K562 (cell line): Measurements from ENCODE around the gene PRDM1.

Experiments
- ATF3 ChIP-seq, 2 experiments: fragments of 450-650 bp in 1 of 2; sonication (generic) in 1 of 2; formaldehyde crosslinking in 1 of 2; IDR thresholded peaks in 1 of 2; conservative IDR thresholded peaks in 1 of 2; 2 replicates each; pipeline versions ENCODE4 v1.6.1 to v1.8.1; 2016 to 2023; ENCODE audit warnings: mild to moderate bottlenecking in 2 of 2, moderate library complexity in 2 of 2, inconsistent platforms in 1 of 2, missing genetic modification reagents in 1 of 2
- CBX3 ChIP-seq, 2 experiments: IDR thresholded peaks; 1 replicate in 1 of 2; 2 replicates in 1 of 2; pipeline ENCODE4 v1.6.1; 2012; ENCODE audit warnings: inconsistent platforms in 2 of 2, low read length in 2 of 2, borderline replicate concordance in 1 of 2, control low read depth in 1 of 2
- CSDE1 ChIP-seq, 2 experiments: fragments of 450-650 bp; IDR thresholded peaks; 2 replicates each; pipeline ENCODE4 v1.6.1; 2016; ENCODE audit warnings: mild to moderate bottlenecking in 1 of 2
- EGR1 ChIP-seq: fragments of 450-650 bp; conservative IDR thresholded peaks from 2 replicates; pipeline ENCODE4 v1.6.1; 2017; ENCODE audit warnings: mild to moderate bottlenecking
- ETV6 ChIP-seq, 3 experiments: fragments of 150-350 bp in 1 of 3; sonication (generic) in 1 of 3; formaldehyde crosslinking in 1 of 3; IDR thresholded peaks; 2 replicates each; pipeline versions ENCODE4 v1.6.1 to v1.8.0; 2014 to 2022; ENCODE audit warnings: borderline replicate concordance in 2 of 3, low read depth in 2 of 3, antibody characterized with exemption in 1 of 3, low read length in 1 of 3, mild to moderate bottlenecking in 1 of 3, missing genetic modification reagents in 1 of 3
- HDGF ChIP-seq: fragments of 450-650 bp; IDR thresholded peaks from 2 replicates; pipeline ENCODE4 v1.6.1; 2016
- KDM4B ChIP-seq, 2 experiments: fragments of 450-650 bp in 1 of 2; sonication (generic) in 1 of 2; IDR thresholded peaks; 2 replicates each; pipeline ENCODE4 v1.6.1; 2016 to 2017; ENCODE audit warnings: borderline replicate concordance in 2 of 2, antibody characterized with exemption in 1 of 2, low read depth in 1 of 2, mild to moderate bottlenecking in 1 of 2
- NR2C2 ChIP-seq, 2 experiments: fragments of 200-800 bp in 1 of 2; sonication (Bioruptor generic) in 1 of 2; sonication (generic) in 1 of 2; formaldehyde crosslinking in 1 of 2; IDR thresholded peaks; 2 replicates each; pipeline versions ENCODE4 v1.6.1 to v1.8.0; 2016 to 2022; ENCODE audit warnings: mild to moderate bottlenecking in 1 of 2, missing compliant biosample characterization in 1 of 2, missing genetic modification characterization in 1 of 2, missing genetic modification reagents in 1 of 2
- POLR2A ChIP-seq: fragments of 450-650 bp; conservative IDR thresholded peaks from 2 replicates; pipeline ENCODE4 v1.6.1; 2016
- SP2 ChIP-seq: IDR thresholded peaks from 2 replicates; pipeline ENCODE4 v1.6.1; 2011; ENCODE audit warnings: mild to moderate bottlenecking, low read depth, low read length, moderate library complexity; ENCODE audit not compliant: poor library complexity, severe bottlenecking; ENCODE audit errors: extremely low read depth
- TF ChIP-seq, protein P1 (sequence below), 3 experiments: IDR thresholded peaks in 2 of 3; conservative IDR thresholded peaks in 1 of 3; 2 replicates each; pipeline ENCODE4 v1.5.1; 2011 to 2012; ENCODE audit warnings: low read length in 3 of 3, mild to moderate bottlenecking in 3 of 3, control low read depth in 2 of 3, improper control_type of control experiment in 1 of 3, inconsistent platforms in 1 of 3, low read depth in 1 of 3, mixed read lengths in 1 of 3, moderate library complexity in 1 of 3; ENCODE audit not compliant: insufficient read depth in 2 of 3
- TF ChIP-seq, protein P2 (sequence below): fragments of 450-650 bp; IDR thresholded peaks from 2 replicates; pipeline ENCODE4 v1.6.1; 2018; ENCODE audit not compliant: partially characterized antibody

GRCh38 chr6:106112433-106112832 is 26.3 kb downstream of the PRDM1 start:
- TF ChIP-seq CSDE1 (IDR thresholded peaks at IDR 0.05) (no peak), SP2 (no peak), KDM4B (IDR thresholded peaks at IDR 0.05; ENCODE audit: borderline replicate concordance in 2 of 2, low read depth in 1 of 2) (no peak), ATF3 (IDR thresholded peaks at IDR 0.05) (no peak), ATF3 (CRISPR knock-in tag; conservative IDR thresholded peaks at IDR 0.05) (no peak), NR2C2 (CRISPR knock-in tag; IDR thresholded peaks at IDR 0.05) (no peak), NR2C2 (tag; IDR thresholded peaks at IDR 0.05) (no peak), HDGF (no peak), CBX3 (IDR thresholded peaks at IDR 0.05; ENCODE audit: borderline replicate concordance in 1 of 2, low read length in 2 of 2) (no peak), EGR1 (no peak), POLR2A (no peak), ETV6 (IDR thresholded peaks at IDR 0.05; ENCODE audit: borderline replicate concordance in 1 of 2, low read depth in 2 of 2, low read length in 1 of 2) (no peak), ETV6 (CRISPR knock-in tag; IDR thresholded peaks at IDR 0.05; ENCODE audit: borderline replicate concordance) (no peak)
- TF ChIP-seq, protein P1, sequence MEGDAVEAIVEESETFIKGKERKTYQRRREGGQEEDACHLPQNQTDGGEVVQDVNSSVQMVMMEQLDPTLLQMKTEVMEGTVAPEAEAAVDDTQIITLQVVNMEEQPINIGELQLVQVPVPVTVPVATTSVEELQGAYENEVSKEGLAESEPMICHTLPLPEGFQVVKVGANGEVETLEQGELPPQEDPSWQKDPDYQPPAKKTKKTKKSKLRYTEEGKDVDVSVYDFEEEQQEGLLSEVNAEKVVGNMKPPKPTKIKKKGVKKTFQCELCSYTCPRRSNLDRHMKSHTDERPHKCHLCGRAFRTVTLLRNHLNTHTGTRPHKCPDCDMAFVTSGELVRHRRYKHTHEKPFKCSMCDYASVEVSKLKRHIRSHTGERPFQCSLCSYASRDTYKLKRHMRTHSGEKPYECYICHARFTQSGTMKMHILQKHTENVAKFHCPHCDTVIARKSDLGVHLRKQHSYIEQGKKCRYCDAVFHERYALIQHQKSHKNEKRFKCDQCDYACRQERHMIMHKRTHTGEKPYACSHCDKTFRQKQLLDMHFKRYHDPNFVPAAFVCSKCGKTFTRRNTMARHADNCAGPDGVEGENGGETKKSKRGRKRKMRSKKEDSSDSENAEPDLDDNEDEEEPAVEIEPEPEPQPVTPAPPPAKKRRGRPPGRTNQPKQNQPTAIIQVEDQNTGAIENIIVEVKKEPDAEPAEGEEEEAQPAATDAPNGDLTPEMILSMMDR (IDR thresholded peaks at IDR 0.05 in 2 of 3, conservative IDR thresholded peaks at IDR 0.05 in 1 of 3; ENCODE audit: insufficient read depth in 2 of 3, low read depth in 1 of 3, low read length in 3 of 3), result no peak
- TF ChIP-seq, protein P2, sequence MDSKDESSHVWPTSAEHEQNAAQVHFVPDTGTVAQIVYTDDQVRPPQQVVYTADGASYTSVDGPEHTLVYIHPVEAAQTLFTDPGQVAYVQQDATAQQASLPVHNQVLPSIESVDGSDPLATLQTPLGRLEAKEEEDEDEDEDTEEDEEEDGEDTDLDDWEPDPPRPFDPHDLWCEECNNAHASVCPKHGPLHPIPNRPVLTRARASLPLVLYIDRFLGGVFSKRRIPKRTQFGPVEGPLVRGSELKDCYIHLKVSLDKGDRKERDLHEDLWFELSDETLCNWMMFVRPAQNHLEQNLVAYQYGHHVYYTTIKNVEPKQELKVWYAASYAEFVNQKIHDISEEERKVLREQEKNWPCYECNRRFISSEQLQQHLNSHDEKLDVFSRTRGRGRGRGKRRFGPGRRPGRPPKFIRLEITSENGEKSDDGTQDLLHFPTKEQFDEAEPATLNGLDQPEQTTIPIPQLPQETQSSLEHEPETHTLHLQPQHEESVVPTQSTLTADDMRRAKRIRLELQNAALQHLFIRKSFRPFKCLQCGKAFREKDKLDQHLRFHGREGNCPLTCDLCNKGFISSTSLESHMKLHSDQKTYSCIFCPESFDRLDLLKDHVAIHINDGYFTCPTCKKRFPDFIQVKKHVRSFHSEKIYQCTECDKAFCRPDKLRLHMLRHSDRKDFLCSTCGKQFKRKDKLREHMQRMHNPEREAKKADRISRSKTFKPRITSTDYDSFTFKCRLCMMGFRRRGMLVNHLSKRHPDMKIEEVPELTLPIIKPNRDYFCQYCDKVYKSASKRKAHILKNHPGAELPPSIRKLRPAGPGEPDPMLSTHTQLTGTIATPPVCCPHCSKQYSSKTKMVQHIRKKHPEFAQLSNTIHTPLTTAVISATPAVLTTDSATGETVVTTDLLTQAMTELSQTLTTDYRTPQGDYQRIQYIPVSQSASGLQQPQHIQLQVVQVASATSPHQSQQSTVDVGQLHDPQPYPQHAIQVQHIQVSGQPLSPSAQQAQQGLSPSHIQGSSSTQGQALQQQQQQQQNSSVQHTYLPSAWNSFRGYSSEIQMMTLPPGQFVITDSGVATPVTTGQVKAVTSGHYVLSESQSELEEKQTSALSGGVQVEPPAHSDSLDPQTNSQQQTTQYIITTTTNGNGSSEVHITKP, result no peak
